ENCODE data around the gene KCNMB3.
"Not testable (repeated sequence)": the region's sequence is repeated elsewhere in the genome, so short reads cannot be mapped to it uniquely, and the experiment has no call there.

KCNMB3 gene

GRCh38 chr3:179263134-179263533 is 12.2 kb upstream of the KCNMB3 start:
- no peak for DNase-seq

- peak; percentile 74 for DNase-seq
Observed at GRCh38 chr3:179260949-179261765, 10.2 kb upstream of the KCNMB3 start.

GRCh38 chr3:179259959-179260756 is 9.2 kb upstream of the KCNMB3 start:
- DNase-seq, result not testable (repeated sequence)

DNA sequence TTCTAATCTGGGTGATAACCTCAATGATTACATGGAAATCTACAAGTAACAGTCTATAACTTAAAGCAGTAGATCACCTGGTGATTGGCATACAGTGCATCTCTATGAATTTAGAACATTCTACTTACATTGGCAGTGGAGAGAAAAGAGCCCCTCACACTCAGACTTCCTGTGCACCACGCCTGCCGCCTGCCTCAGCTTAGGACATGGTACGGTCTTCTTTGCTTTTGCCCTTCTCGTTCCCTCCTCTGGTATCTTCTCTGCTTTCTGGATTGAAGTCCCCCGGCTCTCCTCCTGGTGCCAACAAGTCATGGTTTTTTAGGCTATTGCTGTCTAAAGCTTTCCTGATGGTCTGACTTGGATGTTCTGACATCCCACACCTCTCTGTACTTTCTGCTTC is 7.9 kb upstream of the KCNMB3 start:
- no peak for DNase-seq

DNA sequence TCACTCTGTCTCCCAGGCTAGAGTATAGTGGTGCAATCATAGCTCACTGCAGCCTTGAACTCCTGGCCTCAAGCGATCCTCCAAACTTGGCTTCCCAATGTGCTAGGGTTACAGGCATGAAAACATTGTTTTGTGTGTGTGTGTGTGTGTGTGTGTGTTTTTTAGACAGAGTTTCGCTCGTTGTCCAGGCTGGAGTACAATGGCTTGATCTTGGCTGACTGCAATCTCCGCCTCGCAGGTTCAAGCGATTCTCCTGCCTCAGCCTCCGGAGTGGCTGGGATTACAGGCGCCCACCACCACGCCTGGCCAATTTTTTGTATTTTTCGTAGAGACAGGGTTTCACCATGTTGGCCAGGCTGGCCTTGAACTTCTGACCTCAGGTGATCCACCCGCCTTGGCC is 6.8 kb upstream of the KCNMB3 start:
- not testable (repeated sequence) for DNase-seq

DNA sequence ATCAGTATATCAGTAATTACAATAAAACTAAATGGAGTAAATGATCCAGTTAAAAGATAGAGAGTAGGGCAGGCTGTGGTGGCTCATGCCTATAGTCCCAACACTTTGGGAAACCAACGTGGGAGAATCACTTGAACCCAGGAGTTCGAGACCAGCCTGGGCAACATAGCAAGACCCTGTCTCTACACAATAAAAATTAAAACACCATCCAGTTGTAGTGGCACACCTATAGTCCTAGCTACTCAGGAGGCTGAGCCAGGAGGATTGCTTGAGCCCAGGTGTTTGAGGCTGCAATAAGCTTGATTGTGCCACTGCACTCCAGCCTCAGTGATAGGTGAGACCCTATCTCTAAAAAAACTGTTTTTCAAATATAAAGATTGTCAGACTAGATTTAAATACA is 5.9 kb upstream of the KCNMB3 start:
- DNase-seq, result no peak

- DNase-seq, result no peak
Observed at GRCh38 chr3:179247289-179248015, 3.5 kb downstream of the KCNMB3 start.

DNA sequence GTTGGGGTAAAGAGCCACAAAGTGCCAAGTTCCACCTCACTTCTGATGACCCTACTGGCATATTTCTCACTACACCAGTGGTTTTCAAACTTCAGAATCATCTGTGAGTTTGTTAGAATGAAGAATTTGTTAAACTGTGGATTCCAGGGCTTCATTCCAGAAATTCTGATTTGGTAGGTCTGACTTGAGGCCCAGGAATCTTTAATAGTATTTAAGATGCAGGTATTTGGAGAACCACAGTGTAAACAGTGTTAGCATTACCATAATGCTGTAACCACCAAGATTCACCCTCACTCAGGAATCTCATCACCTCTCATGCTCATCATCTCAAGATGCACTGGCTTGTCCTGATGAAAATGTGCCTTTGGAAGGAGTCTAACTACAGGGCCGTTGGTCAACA is 6.0 kb downstream of the KCNMB3 start:
- no peak for DNase-seq

DNA sequence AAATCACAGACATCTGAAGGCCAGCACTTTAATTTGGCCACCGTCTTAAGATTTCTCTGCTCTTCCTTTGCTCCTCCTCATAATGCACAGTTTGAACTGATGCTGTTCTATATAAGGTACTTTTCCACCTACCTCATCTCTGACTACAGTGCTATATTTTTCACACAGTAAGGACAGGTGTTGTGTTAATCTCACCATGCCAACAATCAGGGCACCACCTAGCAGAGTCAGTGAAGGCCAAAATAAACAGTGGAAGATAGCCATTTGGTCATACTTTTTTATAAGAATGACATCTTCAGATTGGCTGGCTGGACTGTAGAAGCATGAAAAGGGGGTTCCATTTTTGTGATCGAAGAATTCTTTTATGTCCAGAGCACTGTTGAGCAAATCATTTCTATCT is 8.1 kb downstream of the KCNMB3 start:
- DNase-seq, result not testable (repeated sequence)

DNA sequence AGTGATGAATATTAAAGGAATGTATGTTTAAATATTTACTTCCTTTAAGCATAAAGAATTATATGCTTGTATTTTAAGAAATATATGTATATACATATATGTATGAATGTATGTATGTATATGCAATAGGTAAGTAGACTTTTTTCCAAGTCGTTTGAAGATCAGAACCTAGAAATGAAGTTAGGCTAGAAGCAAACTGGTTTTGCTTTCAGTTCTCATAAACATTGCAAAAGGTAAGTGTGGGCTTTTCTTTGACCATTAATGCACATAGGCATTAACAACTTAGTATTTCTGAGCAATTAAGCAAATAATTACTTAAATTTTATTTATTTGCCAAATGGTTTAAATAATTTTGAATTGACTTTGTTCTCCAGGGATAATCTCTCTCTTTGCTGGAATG is 10.6 kb downstream of the KCNMB3 start:
- not testable (repeated sequence) for DNase-seq

DNA sequence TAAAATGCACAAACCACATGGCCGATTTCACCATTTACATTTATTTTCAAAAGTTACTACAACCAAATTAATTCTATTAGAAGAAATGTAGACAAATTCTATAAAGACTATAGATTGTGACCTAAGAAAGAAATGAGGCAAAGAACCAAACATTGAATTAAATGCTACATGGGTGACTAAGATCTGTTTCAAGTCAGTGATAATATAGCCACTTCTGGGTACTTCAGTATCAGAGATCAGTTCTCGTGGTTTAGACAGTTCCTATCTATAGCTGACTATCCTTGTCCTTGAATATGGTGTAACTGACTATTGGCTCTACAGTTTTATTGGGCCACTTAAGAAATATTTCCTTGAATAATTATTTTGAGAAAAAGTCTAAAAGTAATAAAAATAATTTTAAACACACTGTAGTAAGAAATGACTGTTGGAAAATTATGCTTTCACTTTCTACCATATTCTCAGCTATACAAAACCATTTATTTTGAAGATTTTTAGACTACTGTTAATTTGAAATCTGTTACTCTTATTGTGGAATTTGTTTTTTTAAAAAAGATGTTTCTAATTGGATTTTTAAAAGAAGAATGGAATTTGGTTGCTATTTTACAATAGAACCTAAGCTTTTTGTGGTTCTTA is 14.1 kb downstream of the KCNMB3 start:
- peak; percentile 17 for DNase-seq

- no peak for DNase-seq
Observed at GRCh38 chr3:179234199-179234598, 16.7 kb downstream of the KCNMB3 start.

GRCh38 chr3:179233043-179233442 is 17.9 kb downstream of the KCNMB3 start:
- no peak for DNase-seq

- DNase-seq, result no peak
Observed at GRCh38 chr3:179229177-179229576, 21.7 kb downstream of the KCNMB3 start.

- no peak for DNase-seq
Observed at GRCh38 chr3:179227349-179227748, 23.6 kb downstream of the KCNMB3 start.

DNA sequence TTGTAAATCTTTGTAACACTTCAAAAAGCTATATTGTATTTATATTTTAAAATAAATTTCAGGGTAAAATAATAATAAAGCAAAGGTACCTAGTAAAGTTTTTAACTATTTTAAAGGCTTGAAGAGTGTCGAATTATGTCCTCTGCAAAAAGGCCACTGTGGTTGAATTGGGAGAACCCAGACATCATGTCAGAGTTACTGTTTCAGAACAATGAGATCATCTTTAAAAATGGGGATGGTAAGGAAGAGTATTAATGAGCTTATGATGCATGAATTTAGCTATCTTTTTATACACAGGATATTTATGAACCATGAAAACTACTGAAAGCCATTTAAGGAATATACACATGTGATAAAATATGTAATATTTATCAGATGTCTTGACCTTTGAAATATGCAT is 26.3 kb downstream of the KCNMB3 start:
- DNase-seq, result no peak

GRCh38 chr3:179223548-179223947 is 27.4 kb downstream of the KCNMB3 start:
- no peak for DNase-seq

DNA sequence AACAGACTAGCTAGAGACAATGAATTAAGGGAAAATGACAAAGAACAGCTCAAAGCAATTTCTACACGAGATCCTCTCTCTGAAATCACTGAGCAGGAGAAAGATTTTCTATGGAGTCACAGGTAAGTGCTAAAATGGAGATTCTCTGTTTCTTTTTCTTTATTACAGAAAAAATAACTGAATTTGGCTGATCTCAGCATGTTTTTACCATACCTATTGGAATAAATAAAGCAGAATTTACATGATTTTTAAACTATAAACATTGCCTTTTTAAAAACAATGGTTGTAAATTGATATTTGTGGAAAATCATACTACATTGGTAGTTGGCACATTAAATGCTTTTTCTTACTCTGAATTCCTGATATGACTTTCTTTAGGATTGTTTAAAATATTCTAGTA is 32.7 kb downstream of the KCNMB3 start:
- DNase-seq, result not testable (repeated sequence)

DNA sequence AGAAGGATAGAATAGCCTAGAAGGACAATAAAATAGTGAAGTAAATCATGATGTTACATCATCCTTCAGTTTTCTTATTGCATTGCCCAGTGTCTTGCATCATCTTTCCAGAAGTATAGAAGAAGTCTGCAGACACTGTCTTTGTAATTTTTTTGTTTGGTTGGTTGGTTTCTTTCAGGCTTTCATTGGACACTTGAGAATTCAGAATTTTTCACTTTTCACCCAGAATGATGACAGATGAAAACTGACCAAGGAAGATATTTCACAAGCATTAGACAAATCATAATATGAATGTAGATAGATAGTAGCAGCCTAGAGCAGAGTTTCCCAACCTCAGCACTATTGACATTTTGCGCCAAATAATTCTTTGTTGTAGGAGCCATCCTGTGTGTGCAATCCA is 35.4 kb downstream of the KCNMB3 start:
- not testable (repeated sequence) for DNase-seq

DNA sequence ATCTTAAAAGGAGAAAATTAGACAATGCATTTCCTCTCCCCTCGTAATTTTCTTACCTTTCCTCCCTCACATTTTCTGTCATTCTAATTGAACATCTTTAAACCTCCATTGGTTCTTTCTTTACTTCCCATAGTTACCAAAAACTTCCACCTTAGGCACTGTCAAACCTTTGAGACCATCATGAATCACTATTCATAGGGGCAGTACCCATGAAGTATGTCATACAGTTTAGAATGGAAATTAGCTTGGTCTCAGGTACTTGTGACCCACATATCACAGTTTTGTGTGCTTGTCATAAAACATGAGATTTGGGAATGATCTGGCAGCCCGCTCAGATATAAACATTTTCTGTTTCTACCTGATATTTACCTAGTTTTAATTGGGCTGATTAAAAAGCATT is 50.1 kb downstream of the KCNMB3 start:
- DNase-seq, result no peak

DNA sequence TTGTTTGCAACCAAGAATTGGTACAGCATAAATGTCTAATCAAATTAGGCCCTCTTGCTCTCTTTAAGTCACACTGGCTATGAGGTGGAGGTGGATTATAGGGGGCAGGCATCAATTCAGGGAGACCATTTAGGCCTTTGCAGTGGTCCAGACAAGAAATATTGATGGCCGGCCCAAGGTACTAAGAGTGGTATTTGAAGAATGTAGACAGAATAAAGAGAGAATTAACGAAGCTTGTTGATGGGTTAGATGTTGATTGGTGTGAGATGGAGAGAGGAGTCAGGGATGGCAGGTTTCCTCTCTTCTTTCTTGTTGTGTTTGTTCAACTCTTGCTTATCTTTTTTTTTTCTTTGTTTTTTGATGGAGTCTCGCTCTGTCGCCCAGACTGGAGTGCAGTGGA is 54.2 kb downstream of the KCNMB3 start:
- DNase-seq, result no peak

DNA sequence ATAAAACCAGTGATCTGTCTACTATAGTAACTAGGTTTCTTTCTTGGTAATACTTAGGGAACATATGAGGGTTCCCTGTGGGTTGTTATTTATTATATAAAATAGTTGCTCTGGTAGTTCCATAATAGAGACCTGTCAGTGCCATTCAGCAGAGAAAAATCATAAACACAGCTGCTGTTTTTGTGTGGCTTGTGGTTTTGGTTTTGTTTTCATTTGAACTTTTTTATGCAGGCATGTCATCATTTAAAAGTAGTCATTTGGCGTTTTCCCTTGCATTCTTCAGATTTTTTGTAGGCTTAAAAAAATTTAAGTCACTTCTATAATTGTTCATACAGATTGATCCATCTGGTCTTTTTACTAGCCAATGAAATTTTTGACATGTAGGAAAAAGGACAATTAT is 54.8 kb downstream of the KCNMB3 start:
- peak; percentile 39 for DNase-seq

DNA sequence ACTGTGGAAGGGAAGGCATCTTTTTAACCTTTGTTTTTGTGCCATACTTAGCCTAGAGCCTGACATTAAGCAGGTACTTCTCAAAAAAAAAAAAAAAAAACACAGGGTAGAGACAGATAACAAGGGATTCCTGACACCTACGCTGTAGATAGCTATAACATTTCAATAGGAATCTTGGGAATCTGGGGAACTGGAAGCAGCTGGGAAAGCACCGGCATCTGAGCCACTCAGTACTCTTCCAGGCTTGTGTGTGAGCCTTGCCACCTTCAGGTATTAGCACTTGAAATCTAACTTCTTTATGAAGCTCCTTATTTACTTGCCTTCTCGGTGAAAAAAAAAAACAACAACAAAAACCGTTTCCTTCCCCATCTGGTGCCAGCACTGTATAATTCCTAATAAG is 56.0 kb downstream of the KCNMB3 start:
- DNase-seq, result no peak

All from activated CD4-positive, alpha-beta T cell treated with anti-CD3 and anti-CD28 coated beads, Interleukin-10, Interleukin-2, amounts not matched to agents 100 ng/mL and 50 ng/mL, durations not matched to agents 16 hours and 8 hours (primary cell).